IPS DF 4.7 (cell line): Measurements from ENCODE around the gene CDH20.
"Not testable (repeated sequence)": the region's sequence is repeated elsewhere in the genome, so short reads cannot be mapped to it uniquely, and the experiment has no call there.

Experiments
- DNase-seq: peaks from one replicate; pipeline ENCODE4 v3.0.0-alpha.2; 2013; ENCODE audit warnings: low spot score; ENCODE audit errors: extremely low read depth

The CDH20 gene

GRCh38 chr18:61348230-61348629, 15.0 kb downstream of the CDH20 start:
- DNase-seq = no peak

- no peak for DNase-seq
Observed at GRCh38 chr18:61350578-61350977, 17.3 kb downstream of the CDH20 start.

- no peak for DNase-seq
Observed at GRCh38 chr18:61352059-61352458, 18.8 kb downstream of the CDH20 start.

GRCh38 chr18:61352611-61353010, 19.4 kb downstream of the CDH20 start:
- DNase-seq = no peak

- no peak for DNase-seq
Observed at GRCh38 chr18:61360404-61361383, 27.5 kb downstream of the CDH20 start.

- no peak for DNase-seq
Observed at GRCh38 chr18:61362511-61362910, 29.3 kb downstream of the CDH20 start.

- DNase-seq = no peak
Observed at GRCh38 chr18:61364953-61365352, 31.7 kb downstream of the CDH20 start.

GRCh38 chr18:61368001-61368400, 34.8 kb downstream of the CDH20 start:
- DNase-seq = no peak

- not testable (repeated sequence) for DNase-seq
Observed at GRCh38 chr18:61369671-61370070, 36.4 kb downstream of the CDH20 start.

GRCh38 chr18:61371111-61371510, 37.9 kb downstream of the CDH20 start:
- DNase-seq = no peak

GRCh38 chr18:61379827-61380226, 46.6 kb downstream of the CDH20 start:
- no peak for DNase-seq

- no peak for DNase-seq
Observed at GRCh38 chr18:61388010-61388409, 54.8 kb downstream of the CDH20 start.

GRCh38 chr18:61394983-61395382, 61.8 kb downstream of the CDH20 start:
- no peak for DNase-seq

- DNase-seq = no peak
Observed at GRCh38 chr18:61397222-61397621, 64.0 kb downstream of the CDH20 start.

GRCh38 chr18:61398961-61399705, 65.9 kb downstream of the CDH20 start:
- no peak for DNase-seq

- DNase-seq = no peak
Observed at GRCh38 chr18:61400016-61400635, 66.9 kb downstream of the CDH20 start.

- no peak for DNase-seq
Observed at GRCh38 chr18:61400716-61401115, 67.5 kb downstream of the CDH20 start.

- no peak for DNase-seq
Observed at GRCh38 chr18:61402726-61403125, 69.5 kb downstream of the CDH20 start.

GRCh38 chr18:61413396-61413795, 80.2 kb downstream of the CDH20 start:
- no peak for DNase-seq

GRCh38 chr18:61414086-61414485, 80.9 kb downstream of the CDH20 start:
- no peak for DNase-seq

GRCh38 chr18:61419763-61420162, 86.5 kb downstream of the CDH20 start:
- DNase-seq = no peak
